HCT116 (cell line): Measurements from ENCODE around the gene TRAF2.

Source experiments
- EGR1 ChIP-seq: IDR thresholded peaks from 2 replicates; pipeline ENCODE4 v1.6.1; 2012; ENCODE audit warnings: low read depth
- ELF1 ChIP-seq: IDR thresholded peaks from 2 replicates; pipeline ENCODE4 v1.6.1; 2012; ENCODE audit warnings: low read depth, borderline replicate concordance
- EZH2 ChIP-seq: fragments of 200-600 bp; sonication (generic); IDR thresholded peaks from 2 replicates; pipeline ENCODE4 v1.6.1; 2017; ENCODE audit warnings: antibody characterized with exemption, mixed run types
- JUND ChIP-seq: IDR thresholded peaks from 2 replicates; pipeline ENCODE4 v1.6.1; 2012
- POLR2A ChIP-seq: IDR thresholded peaks from 2 replicates; pipeline ENCODE4 v1.7.0; 2011; ENCODE audit warnings: borderline replicate concordance; ENCODE audit not compliant: insufficient read depth, insufficient read length; ENCODE audit errors: extremely low read depth
- RAD21 ChIP-seq: IDR thresholded peaks from 2 replicates; pipeline ENCODE4 v1.6.1; 2012; ENCODE audit warnings: low read depth, mild to moderate bottlenecking
- SRF ChIP-seq: IDR thresholded peaks from 2 replicates; pipeline ENCODE4 v1.6.1; 2012; ENCODE audit warnings: low read depth
- YY1 ChIP-seq: IDR thresholded peaks from 2 replicates; pipeline ENCODE4 v1.6.1; 2011; ENCODE audit warnings: low read length, low read depth, moderate library complexity, mild to moderate bottlenecking; ENCODE audit not compliant: insufficient replicate concordance; ENCODE audit errors: extremely low read depth
- ZNF274 ChIP-seq: fragments of 200-500 bp; sonication (Bioruptor generic); IDR thresholded peaks from 2 replicates; pipeline ENCODE4 v1.6.1; 2014; ENCODE audit warnings: mild to moderate bottlenecking, low read depth, low read length, inconsistent platforms
- TF ChIP-seq, protein P1 (sequence below), 3 experiments: fragments of 200-600 bp in 1 of 3; sonication (generic) in 1 of 3; IDR thresholded peaks in 2 of 3; conservative IDR thresholded peaks in 1 of 3; 2 replicates each; pipeline ENCODE4 v1.5.1; 2012 to 2017; ENCODE audit warnings: low read depth in 2 of 3, low read length in 2 of 3, antibody characterized with exemption in 1 of 3, borderline replicate concordance in 1 of 3, control low read depth in 1 of 3, mild to moderate bottlenecking in 1 of 3, mixed read lengths in 1 of 3, mixed run types in 1 of 3, moderate library complexity in 1 of 3; ENCODE audit not compliant: insufficient read depth in 1 of 3
- TF ChIP-seq, protein P2 (sequence below): IDR thresholded peaks from 2 replicates; pipeline ENCODE4 v1.6.1; 2012; ENCODE audit warnings: low read depth
- TF ChIP-seq, protein P3 (sequence below): IDR thresholded peaks from 2 replicates; pipeline ENCODE4 v1.6.1; 2012

DNA sequence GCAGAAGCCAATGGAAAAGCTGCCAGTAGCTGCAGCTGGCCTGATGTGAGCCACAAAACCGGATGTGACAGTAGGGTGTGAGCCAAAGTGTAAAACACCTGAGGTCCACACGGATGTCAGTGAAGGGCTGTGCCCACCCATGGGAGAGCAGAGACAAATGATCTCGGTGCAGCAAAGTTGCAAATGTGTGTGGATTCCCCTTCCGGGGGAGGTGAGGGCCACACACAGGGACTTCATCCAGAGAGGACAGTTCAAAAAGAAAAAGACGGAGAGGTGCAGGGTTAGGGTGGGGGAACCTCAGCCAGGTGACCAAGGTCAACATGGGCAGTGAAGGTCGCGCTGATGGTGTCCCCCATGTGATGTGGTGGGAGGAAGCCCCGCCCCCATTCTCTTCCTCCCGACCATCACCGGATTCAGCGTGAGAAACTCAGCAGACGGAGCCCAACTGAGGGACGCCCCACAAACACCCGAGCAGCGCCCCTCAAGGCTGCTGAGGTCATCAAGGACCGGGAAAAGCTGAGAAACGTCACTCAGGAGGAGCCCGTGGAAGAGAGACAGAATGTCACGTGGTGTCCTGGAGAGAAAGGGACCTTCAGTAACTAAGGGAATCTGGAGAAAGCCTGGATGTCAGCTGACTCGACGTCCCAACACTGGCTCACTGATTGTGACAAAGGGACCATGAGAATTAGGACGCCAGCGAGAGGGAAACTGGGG lies 79.6 kb downstream of the TRAF2 start:
- TF ChIP-seq RAD21 (no peak), EZH2 (no peak), POLR2A (no peak), EGR1 (no peak), JUND (no peak), ZNF274 (no peak), SRF (no peak), YY1 (no peak), ELF1 (no peak)
- TF ChIP-seq, protein P1, sequence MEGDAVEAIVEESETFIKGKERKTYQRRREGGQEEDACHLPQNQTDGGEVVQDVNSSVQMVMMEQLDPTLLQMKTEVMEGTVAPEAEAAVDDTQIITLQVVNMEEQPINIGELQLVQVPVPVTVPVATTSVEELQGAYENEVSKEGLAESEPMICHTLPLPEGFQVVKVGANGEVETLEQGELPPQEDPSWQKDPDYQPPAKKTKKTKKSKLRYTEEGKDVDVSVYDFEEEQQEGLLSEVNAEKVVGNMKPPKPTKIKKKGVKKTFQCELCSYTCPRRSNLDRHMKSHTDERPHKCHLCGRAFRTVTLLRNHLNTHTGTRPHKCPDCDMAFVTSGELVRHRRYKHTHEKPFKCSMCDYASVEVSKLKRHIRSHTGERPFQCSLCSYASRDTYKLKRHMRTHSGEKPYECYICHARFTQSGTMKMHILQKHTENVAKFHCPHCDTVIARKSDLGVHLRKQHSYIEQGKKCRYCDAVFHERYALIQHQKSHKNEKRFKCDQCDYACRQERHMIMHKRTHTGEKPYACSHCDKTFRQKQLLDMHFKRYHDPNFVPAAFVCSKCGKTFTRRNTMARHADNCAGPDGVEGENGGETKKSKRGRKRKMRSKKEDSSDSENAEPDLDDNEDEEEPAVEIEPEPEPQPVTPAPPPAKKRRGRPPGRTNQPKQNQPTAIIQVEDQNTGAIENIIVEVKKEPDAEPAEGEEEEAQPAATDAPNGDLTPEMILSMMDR (IDR thresholded peaks at IDR 0.05 in 2 of 3, conservative IDR thresholded peaks at IDR 0.05 in 1 of 3; ENCODE audit: borderline replicate concordance in 1 of 3, insufficient read depth in 1 of 3, low read depth in 2 of 3, low read length in 2 of 3): no peak
- TF ChIP-seq, protein P2, sequence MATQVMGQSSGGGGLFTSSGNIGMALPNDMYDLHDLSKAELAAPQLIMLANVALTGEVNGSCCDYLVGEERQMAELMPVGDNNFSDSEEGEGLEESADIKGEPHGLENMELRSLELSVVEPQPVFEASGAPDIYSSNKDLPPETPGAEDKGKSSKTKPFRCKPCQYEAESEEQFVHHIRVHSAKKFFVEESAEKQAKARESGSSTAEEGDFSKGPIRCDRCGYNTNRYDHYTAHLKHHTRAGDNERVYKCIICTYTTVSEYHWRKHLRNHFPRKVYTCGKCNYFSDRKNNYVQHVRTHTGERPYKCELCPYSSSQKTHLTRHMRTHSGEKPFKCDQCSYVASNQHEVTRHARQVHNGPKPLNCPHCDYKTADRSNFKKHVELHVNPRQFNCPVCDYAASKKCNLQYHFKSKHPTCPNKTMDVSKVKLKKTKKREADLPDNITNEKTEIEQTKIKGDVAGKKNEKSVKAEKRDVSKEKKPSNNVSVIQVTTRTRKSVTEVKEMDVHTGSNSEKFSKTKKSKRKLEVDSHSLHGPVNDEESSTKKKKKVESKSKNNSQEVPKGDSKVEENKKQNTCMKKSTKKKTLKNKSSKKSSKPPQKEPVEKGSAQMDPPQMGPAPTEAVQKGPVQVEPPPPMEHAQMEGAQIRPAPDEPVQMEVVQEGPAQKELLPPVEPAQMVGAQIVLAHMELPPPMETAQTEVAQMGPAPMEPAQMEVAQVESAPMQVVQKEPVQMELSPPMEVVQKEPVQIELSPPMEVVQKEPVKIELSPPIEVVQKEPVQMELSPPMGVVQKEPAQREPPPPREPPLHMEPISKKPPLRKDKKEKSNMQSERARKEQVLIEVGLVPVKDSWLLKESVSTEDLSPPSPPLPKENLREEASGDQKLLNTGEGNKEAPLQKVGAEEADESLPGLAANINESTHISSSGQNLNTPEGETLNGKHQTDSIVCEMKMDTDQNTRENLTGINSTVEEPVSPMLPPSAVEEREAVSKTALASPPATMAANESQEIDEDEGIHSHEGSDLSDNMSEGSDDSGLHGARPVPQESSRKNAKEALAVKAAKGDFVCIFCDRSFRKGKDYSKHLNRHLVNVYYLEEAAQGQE: no peak
- TF ChIP-seq, protein P3, sequence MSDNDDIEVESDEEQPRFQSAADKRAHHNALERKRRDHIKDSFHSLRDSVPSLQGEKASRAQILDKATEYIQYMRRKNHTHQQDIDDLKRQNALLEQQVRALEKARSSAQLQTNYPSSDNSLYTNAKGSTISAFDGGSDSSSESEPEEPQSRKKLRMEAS: no peak
